Measurements from ENCODE around the gene INPP5K. TPM values are rescaled to one million over a fixed set of nuclear protein-coding genes. Genes with fewer than 3 reads are reported as not detected.
A peak's percentile ranks its signal among the peaks of the same experiment; 100 is the strongest.

INPP5K gene
- total and polyA plus RNA-seq, 10 of the 15 experiments (the other 5 are each of a cell fraction or from before 2014, with no cell fraction given), result 0.58 to 41.2 (median 23.3) TPM

GRCh38 chr17:1486802-1487695 lies 29.4 kb downstream of the INPP5K start (continued):
- 0 out of 2 replicates have a peak, but pooled peaks have one; percentile 59 for TF ChIP-seq MLLT1 (IDR thresholded peaks at IDR 0.05)
- TF ChIP-seq, protein P1, sequence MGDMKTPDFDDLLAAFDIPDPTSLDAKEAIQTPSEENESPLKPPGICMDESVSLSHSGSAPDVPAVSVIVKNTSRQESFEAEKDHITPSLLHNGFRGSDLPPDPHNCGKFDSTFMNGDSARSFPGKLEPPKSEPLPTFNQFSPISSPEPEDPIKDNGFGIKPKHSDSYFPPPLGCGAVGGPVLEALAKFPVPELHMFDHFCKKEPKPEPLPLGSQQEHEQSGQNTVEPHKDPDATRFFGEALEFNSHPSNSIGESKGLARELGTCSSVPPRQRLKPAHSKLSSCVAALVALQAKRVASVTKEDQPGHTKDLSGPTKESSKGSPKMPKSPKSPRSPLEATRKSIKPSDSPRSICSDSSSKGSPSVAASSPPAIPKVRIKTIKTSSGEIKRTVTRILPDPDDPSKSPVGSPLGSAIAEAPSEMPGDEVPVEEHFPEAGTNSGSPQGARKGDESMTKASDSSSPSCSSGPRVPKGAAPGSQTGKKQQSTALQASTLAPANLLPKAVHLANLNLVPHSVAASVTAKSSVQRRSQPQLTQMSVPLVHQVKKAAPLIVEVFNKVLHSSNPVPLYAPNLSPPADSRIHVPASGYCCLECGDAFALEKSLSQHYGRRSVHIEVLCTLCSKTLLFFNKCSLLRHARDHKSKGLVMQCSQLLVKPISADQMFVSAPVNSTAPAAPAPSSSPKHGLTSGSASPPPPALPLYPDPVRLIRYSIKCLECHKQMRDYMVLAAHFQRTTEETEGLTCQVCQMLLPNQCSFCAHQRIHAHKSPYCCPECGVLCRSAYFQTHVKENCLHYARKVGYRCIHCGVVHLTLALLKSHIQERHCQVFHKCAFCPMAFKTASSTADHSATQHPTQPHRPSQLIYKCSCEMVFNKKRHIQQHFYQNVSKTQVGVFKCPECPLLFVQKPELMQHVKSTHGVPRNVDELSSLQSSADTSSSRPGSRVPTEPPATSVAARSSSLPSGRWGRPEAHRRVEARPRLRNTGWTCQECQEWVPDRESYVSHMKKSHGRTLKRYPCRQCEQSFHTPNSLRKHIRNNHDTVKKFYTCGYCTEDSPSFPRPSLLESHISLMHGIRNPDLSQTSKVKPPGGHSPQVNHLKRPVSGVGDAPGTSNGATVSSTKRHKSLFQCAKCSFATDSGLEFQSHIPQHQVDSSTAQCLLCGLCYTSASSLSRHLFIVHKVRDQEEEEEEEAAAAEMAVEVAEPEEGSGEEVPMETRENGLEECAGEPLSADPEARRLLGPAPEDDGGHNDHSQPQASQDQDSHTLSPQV (IDR thresholded peaks at IDR 0.05), result no peak
- no peak for TF ChIP-seq POLR2AphosphoS2 (IDR thresholded peaks at IDR 0.05; ENCODE audit: low read depth, low read length)
- peak; percentile 87; the same call in 1 of the 2 replicates for TF ChIP-seq ZSCAN29 (IDR thresholded peaks at IDR 0.05)
- peak; percentile 27 for TF ChIP-seq NKRF (conservative IDR thresholded peaks at IDR 0.05)
- peak; percentile 75 for TF ChIP-seq POLR2A (IDR thresholded peaks at IDR 0.05; ENCODE audit: low read depth, low read length)
- TF ChIP-seq MEF2B (IDR thresholded peaks at IDR 0.05; ENCODE audit: partially characterized antibody, poor library complexity, severe bottlenecking), result peak; percentile 82
- peak in 1 of 2 experiments; percentile 59; a peak in 3 of 4 replicates for TF ChIP-seq BHLHE40 (IDR thresholded peaks at IDR 0.05; ENCODE audit: borderline replicate concordance in 1 of 2, low read depth in 2 of 2, low read length in 1 of 2)
- TF ChIP-seq CHD1 (IDR thresholded peaks at IDR 0.05; ENCODE audit: low read depth, low read length), result no peak
